Activated CD8-positive, alpha-beta T cell treated with anti-CD3 and anti-CD28 coated beads for 36 hours (primary cell): ENCODE measurements around the gene CWC25. TPM values are rescaled to one million over a fixed set of nuclear protein-coding genes. Genes with fewer than 3 reads are reported as not detected.

ENCODE experiments used
- ATAC-seq: fragments of 200-7000 bp; cut with Tn5 transposase; one replicate; pipeline ENCODE4 v1.10.0; 2021; ENCODE audit warnings: mild to moderate bottlenecking, moderate library complexity
- CTCF ChIA-PET: fragments of 350-600 bp; sonication (Branson Sonifier 250); formaldehyde crosslinking; loops from one replicate; lab custom pipeline; 2021; ENCODE audit warnings: antibody characterized with exemption; lab: Charles Lee
- POLR2A ChIA-PET: fragments of 350-600 bp; sonication (Branson Sonifier 250); formaldehyde crosslinking; loops from one replicate; lab custom pipeline; 2021; ENCODE audit warnings: antibody characterized with exemption; lab: Charles Lee
- DNase-seq: peaks from one replicate; pipeline ENCODE4 v3.0.0-alpha.2; 2020
- H3K27ac Mint-ChIP-seq: one replicate; pipeline ENCODE4 v1.8.0; 2021; ENCODE audit warnings: mild to moderate bottlenecking, mixed read lengths
- H3K27me3 Mint-ChIP-seq: one replicate; pipeline ENCODE4 v1.8.0; 2021; ENCODE audit warnings: mixed read lengths
- H3K36me3 Mint-ChIP-seq: one replicate; pipeline ENCODE4 v1.8.0; 2021; ENCODE audit warnings: low read depth, mixed read lengths
- H3K4me1 Mint-ChIP-seq: one replicate; pipeline ENCODE4 v1.8.0; 2021; ENCODE audit warnings: low read depth, mixed read lengths
- H3K4me3 Mint-ChIP-seq: one replicate; pipeline ENCODE4 v1.8.0; 2021; ENCODE audit warnings: mild to moderate bottlenecking, moderate library complexity, mixed read lengths
- H3K9me3 Mint-ChIP-seq: one replicate; pipeline ENCODE4 v1.8.0; 2021; ENCODE audit warnings: mixed read lengths
- intact Hi-C: fragments of 100-400 bp; cut with micrococcal nuclease; formaldehyde crosslinking; loops from one replicate; pipeline ENCODE4 v1.10.0; 2022
- total RNA-seq, 2 experiments: library from RNA; stranded (reverse); gene quantifications; one replicate each; pipeline ENCODE4 v1.2.3, GENCODE V29; 2021
- TF ChIP-seq, protein P1 (sequence below): fragments of 200-600 bp; IDR thresholded peaks from one replicate; pipeline ENCODE4 v1.8.0; 2022; ENCODE audit warnings: antibody characterized with exemption, mild to moderate bottlenecking

CWC25 gene
- total RNA-seq, 2 experiments from 2014 or later = 19.7 to 20.1 TPM

DNA sequence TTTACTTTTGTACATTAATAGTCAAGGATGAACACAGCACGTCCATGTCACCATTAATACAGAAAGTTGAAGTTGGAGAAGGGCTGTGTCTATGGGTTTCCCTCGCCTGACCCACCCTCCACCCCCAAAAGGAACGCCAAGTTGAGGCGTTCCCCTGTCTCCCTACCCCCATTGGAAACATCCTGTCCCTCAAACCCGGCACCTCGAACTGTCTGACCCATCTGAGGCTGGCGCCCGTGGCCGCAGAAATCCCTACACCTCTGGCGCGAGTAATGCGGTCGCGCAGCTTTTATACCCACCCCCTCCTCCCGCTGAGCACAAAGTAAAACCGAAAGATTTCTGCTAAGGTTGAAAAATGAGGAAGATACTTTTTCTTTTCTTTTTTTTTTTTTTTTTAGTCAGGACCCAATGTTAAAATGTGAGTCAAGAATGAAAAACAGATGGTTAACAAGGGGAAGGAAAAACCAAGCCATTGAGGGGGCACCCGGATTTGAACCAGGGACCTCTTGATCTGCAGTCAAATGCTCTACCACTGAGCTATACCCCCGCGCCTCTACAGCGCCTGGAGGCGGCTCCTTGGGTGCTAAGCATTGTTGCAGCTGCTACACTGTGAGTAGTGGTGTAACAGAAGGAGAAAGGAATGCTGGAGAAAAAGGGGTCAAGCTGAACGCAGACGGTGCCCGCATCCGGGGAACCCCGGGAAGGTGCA lies 43.9 kb upstream of the CWC25 start:
- Mint-ChIP-seq H3K27ac (peak overlapping the region; percentile 98), H3K9me3 (no peaks in the 10 kb centered on the region), H3K4me3 (peak overlapping the region; percentile 90), H3K27me3 (peaks cover 1% of the 10 kb centered on the region), H3K4me1 (peaks cover 40% of the 10 kb centered on the region), H3K36me3 (peaks cover 23% of the 10 kb centered on the region)
- ATAC-seq = peak; percentile 48
- peak; percentile 94 for DNase-seq
- ChIA-PET POLR2A (interaction anchor here (0.8 to 9.9 kb wide), 11 partner anchors 14 to 331 kb away, joined by 3 to 106 read pairs (median 7); partner anchors contain the start of genes LASP1NB, PSMB3, RPL19 and RPL23), CTCF (interaction anchor here (0.9 to 3.8 kb wide), 9 partner anchors 11 to 285 kb away, joined by 3 to 25 read pairs (median 5); partner anchors contain the start of genes LASP1NB and RPL23)
- intact Hi-C loops = loop anchor here (2.0 kb wide), 1 partner anchor 14 kb away; no protein-coding TSS in a partner anchor
- TF ChIP-seq, protein P1, sequence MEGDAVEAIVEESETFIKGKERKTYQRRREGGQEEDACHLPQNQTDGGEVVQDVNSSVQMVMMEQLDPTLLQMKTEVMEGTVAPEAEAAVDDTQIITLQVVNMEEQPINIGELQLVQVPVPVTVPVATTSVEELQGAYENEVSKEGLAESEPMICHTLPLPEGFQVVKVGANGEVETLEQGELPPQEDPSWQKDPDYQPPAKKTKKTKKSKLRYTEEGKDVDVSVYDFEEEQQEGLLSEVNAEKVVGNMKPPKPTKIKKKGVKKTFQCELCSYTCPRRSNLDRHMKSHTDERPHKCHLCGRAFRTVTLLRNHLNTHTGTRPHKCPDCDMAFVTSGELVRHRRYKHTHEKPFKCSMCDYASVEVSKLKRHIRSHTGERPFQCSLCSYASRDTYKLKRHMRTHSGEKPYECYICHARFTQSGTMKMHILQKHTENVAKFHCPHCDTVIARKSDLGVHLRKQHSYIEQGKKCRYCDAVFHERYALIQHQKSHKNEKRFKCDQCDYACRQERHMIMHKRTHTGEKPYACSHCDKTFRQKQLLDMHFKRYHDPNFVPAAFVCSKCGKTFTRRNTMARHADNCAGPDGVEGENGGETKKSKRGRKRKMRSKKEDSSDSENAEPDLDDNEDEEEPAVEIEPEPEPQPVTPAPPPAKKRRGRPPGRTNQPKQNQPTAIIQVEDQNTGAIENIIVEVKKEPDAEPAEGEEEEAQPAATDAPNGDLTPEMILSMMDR = no peak

DNA sequence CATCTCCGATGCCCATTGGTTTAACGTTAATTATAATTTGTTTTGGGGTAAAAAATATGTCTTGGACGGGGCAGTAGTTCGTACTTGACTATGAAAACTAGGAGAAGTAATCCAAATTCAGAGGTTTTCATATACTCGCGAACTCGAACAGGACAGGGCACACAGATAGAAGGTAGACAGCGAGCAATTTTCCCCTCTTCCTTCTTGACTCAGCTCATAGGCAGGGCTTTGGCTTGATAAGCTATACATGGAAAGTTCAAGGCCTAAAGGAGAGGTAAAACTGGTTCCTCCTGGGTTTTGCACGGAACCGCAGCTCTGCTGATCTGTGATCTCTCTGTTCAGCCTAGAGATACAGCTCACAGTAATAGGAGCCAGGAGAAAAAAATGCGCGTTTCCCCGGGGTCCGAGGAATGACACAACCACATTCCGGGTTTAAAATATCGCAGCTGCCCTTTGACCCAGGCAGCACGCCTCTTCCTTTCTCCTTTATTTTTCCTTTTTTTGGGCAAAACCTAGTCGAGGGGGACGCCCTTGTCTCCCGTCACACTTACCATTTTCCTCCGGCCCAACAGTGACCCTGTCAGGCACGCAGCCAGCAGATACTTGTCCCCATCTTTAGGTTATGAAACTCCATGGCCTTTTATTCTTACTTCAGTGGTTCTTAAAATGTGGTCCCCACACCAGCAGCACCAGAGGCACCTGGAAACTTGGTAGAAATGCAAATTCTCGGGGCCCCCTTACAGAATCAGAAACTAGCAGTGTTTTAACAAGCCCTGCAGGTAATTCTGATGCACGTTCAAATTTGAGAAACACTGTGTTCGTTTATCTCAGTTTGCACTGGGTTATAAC lies 43.1 kb upstream of the CWC25 start:
- intact Hi-C loops = loop anchor here (2.0 kb wide), 1 partner anchor 13 kb away; no protein-coding TSS in a partner anchor
- peaks cover 19% of the 10 kb centered on the region for H3K36me3 Mint-ChIP-seq
- CTCF ChIA-PET = interaction anchor here (0.8 to 3.8 kb wide), 10 partner anchors 14 to 133 kb away, joined by 3 to 25 read pairs (median 4); partner anchors contain the start of genes LASP1NB and RPL23
- peak overlapping the region; percentile 90 for H3K4me3 Mint-ChIP-seq
- peaks cover 1% of the 10 kb centered on the region for H3K27me3 Mint-ChIP-seq
- H3K9me3 Mint-ChIP-seq = no peaks in the 10 kb centered on the region
- DNase-seq = peak; percentile 66
- no peak for ATAC-seq
- peak overlapping the region; percentile 98 for H3K27ac Mint-ChIP-seq
- H3K4me1 Mint-ChIP-seq = peaks cover 34% of the 10 kb centered on the region
- POLR2A ChIA-PET = interaction anchor here (0.7 to 9.9 kb wide), 11 partner anchors 11 to 285 kb away, joined by 3 to 106 read pairs (median 5); partner anchors contain the start of genes LASP1NB and RPL23
- TF ChIP-seq, protein P1 = no peak

DNA sequence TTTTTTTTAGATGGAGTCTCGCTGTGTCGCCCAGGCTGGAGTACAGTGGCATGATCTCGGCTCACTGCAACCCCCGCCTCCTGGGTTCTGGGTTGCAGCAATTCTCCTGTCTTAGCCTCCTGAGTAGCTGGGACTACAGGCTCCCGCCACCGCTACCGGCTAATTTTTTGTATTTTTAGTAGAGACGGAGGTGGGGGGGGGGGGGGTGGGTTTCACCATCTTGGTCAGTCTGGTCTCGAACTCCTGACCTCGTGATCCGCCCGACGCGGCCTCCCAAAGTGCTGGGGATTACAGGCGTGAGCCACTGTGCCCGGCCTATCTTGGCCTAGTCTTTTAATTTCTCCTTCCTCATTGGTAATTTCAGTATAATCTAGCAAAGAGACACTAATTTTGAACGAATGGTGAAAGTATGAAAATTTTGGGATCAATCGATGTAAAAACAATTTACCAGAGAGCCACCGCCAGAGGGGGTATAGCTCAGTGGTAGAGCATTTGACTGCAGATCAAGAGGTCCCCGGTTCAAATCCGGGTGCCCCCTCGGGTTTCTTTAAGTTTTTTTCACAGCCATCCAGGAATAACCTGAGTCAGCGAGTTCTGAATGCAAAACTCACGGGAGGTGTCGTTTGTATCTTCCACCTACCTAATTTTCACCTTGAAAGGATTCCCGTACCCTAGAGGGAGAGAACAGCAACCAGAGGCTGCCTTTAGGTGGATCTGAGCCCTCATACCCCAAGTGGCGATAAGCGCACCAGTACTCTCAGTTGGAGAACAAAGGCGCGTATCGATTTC lies 42.3 kb upstream of the CWC25 start:
- ATAC-seq = no peak
- TF ChIP-seq, protein P1 = peak; percentile 42
- Mint-ChIP-seq H3K4me3 (peak overlapping the region; percentile 90), H3K27me3 (peaks cover 1% of the 10 kb centered on the region), H3K36me3 (peaks cover 16% of the 10 kb centered on the region), H3K9me3 (no peaks in the 10 kb centered on the region), H3K27ac (peak overlapping the region; percentile 98), H3K4me1 (peaks cover 26% of the 10 kb centered on the region)
- ChIA-PET POLR2A (interaction anchor here (0.6 to 9.9 kb wide), 10 partner anchors 10 to 286 kb away, joined by 3 to 106 read pairs (median 4); partner anchors contain the start of genes LASP1NB and RPL23), CTCF (interaction anchor here (0.8 to 3.8 kb wide), 11 partner anchors 13 to 308 kb away, joined by 3 to 16 read pairs (median 3); partner anchors contain the start of genes LASP1NB and RPL23)
- intact Hi-C loops = no loop called here
- DNase-seq = peak; percentile 84

DNA sequence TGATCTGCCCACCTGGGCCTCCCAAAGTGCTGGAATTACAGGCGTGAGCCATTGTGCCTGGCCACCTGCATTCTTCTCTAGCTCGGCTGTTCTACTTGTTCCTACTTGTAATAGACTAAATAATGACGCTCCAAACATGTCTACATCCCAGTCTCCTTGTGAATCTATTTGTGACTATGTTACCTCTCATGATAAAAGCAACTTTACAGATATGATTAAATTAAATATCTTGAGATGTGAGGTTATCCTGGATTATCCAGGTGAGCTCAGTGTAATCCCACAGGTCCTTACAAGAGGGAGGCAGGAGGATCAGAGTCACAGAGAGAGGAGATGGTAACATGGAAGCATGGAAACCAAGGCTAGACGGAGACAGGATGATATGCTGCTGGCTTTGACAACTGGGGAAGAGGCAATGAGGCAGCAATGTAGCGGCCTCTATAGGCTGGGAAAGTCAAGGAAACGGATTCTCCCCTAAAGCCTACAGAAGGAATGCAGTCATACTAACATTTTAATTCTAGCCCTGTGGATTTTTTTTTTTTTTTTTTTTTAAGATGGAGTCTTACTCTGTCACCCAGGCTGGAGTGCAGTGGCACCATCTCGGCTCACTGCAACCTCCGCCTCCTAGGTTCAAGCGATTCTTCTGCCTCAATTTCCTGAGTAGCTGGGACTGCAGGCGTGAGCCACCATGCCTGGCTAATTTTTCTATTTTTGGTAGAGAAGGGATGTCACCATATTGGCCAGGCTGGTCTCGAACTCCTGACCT lies 39.7 kb upstream of the CWC25 start:
- H3K9me3 Mint-ChIP-seq = no peaks in the 10 kb centered on the region
- H3K36me3 Mint-ChIP-seq = peaks cover 3% of the 10 kb centered on the region
- DNase-seq (no peak), ATAC-seq (no peak)
- CTCF ChIA-PET = no interaction called here
- no peak overlapping the region for H3K27ac Mint-ChIP-seq
- peaks cover 1% of the 10 kb centered on the region for H3K27me3 Mint-ChIP-seq
- TF ChIP-seq, protein P1 = no peak
- POLR2A ChIA-PET = interaction anchor here (1.1 to 3.0 kb wide), 3 partner anchors 11 to 18 kb away, joined by 3 to 16 read pairs (median 4); partner anchors contain the start of gene RPL23
- H3K4me1 Mint-ChIP-seq = peaks cover 17% of the 10 kb centered on the region
- intact Hi-C loops = no loop called here
- H3K4me3 Mint-ChIP-seq = no peak overlapping the region
